Nephron progenitor cell (in vitro differentiated cells): ENCODE data around the gene APOBEC3F.
"Not testable (repeated sequence)": the region's sequence is repeated elsewhere in the genome, so short reads cannot be mapped to it uniquely, and the experiment has no call there.

Experiments
- DNase-seq: peaks from one replicate; pipeline ENCODE4 v3.0.0; 2021
- H3K27ac Mint-ChIP-seq: 2 replicates; pipeline ENCODE4 v1.8.0; 2021; ENCODE audit warnings: mild to moderate bottlenecking, moderate library complexity, mixed read lengths
- H3K27me3 Mint-ChIP-seq: 2 replicates; pipeline ENCODE4 v1.8.0; 2021; ENCODE audit warnings: mild to moderate bottlenecking, low read depth, mixed read lengths; ENCODE audit not compliant: poor library complexity
- H3K36me3 Mint-ChIP-seq: 2 replicates; pipeline ENCODE4 v1.8.0; 2021; ENCODE audit warnings: low read depth, mixed read lengths
- H3K4me1 Mint-ChIP-seq: 2 replicates; pipeline ENCODE4 v1.8.0; 2021; ENCODE audit warnings: mixed read lengths
- H3K4me3 Mint-ChIP-seq: 2 replicates; pipeline ENCODE4 v1.8.0; 2021; ENCODE audit warnings: mild to moderate bottlenecking, moderate library complexity, mixed read lengths
- H3K9me3 Mint-ChIP-seq: 2 replicates; pipeline ENCODE4 v1.8.0; 2021; ENCODE audit warnings: mild to moderate bottlenecking, moderate library complexity, mixed read lengths
- TF ChIP-seq, protein P1 (sequence below): fragments of 200-600 bp; sonication (generic); IDR thresholded peaks from 2 replicates; pipeline ENCODE4 v1.5.0; 2021; ENCODE audit warnings: antibody characterized with exemption

The APOBEC3F gene

DNA sequence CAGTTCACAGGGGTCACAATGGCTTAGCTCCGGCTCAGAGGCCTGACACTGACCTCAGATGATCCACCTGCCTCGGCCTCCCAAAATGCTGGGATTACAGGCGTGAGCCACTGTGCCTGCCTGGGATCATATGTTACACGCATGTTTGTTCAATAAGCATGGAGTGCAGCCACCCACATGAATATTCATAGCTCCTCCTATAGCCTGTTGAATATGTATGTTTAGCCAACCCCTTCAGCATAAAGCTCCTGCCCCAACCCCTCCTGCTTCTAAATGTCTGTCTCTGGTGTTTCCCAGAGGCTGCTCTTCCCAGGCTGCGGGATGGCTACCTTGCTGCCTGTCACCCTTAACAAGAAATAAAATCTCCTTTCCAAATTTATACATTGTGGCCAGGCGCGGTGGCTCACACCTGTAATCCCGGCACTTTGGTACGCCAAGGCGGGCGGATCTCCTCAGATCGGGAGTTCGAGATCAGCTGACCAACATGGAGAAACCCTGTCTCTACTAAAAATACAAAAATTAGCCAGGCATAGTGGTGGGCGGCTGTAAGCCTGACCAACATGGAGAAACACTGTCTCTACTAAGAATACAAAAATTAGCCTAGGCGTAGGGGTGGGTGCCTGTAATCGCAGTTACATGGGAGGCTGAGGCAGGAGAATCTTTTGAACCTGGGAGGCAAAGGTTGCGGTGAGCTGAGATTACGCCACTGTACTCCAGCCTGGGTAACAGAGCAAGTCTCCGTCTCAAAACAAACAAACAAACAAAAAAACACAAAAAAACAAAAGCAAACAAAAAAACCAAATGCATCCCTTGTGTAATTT is 1.1 kb upstream of the APOBEC3F start:
- peaks cover 6% of the 10 kb centered on the region for H3K36me3 Mint-ChIP-seq
- peak overlapping the region; percentile 80 for H3K4me3 Mint-ChIP-seq
- TF ChIP-seq, protein P1, sequence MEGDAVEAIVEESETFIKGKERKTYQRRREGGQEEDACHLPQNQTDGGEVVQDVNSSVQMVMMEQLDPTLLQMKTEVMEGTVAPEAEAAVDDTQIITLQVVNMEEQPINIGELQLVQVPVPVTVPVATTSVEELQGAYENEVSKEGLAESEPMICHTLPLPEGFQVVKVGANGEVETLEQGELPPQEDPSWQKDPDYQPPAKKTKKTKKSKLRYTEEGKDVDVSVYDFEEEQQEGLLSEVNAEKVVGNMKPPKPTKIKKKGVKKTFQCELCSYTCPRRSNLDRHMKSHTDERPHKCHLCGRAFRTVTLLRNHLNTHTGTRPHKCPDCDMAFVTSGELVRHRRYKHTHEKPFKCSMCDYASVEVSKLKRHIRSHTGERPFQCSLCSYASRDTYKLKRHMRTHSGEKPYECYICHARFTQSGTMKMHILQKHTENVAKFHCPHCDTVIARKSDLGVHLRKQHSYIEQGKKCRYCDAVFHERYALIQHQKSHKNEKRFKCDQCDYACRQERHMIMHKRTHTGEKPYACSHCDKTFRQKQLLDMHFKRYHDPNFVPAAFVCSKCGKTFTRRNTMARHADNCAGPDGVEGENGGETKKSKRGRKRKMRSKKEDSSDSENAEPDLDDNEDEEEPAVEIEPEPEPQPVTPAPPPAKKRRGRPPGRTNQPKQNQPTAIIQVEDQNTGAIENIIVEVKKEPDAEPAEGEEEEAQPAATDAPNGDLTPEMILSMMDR = no peak
- no peaks in the 10 kb centered on the region for H3K9me3 Mint-ChIP-seq
- H3K27me3 Mint-ChIP-seq = peaks cover 6% of the 10 kb centered on the region
- H3K27ac Mint-ChIP-seq = peak overlapping the region; percentile 86
- peaks cover 67% of the 10 kb centered on the region for H3K4me1 Mint-ChIP-seq
- no peak for DNase-seq

DNA sequence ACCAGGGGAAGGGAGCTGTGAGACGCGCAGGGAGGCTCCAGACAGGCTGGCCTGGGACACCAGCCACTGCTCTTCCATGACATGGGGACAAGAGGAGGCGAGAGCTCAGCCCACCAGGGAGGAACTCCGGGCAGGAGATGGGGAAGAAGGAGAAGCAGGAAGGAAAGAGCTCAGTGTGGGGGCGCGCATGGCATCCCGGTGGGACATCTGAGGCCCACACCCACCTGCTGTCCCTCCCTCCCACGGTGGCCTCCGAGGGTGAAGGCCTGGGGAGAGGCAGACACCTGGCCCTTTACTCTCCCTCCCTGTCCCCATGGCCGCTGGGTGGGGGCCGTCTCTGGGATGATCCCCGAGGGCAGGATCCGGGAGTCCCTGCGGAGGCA is 518 bp upstream of the APOBEC3F start:
- Mint-ChIP-seq H3K27ac (peak overlapping the region; percentile 51), H3K4me1 (peaks cover 73% of the 10 kb centered on the region), H3K36me3 (peaks cover 11% of the 10 kb centered on the region), H3K4me3 (peak overlapping the region; percentile 80)
- not testable (repeated sequence) for DNase-seq, H3K27me3 Mint-ChIP-seq, H3K9me3 Mint-ChIP-seq

DNA sequence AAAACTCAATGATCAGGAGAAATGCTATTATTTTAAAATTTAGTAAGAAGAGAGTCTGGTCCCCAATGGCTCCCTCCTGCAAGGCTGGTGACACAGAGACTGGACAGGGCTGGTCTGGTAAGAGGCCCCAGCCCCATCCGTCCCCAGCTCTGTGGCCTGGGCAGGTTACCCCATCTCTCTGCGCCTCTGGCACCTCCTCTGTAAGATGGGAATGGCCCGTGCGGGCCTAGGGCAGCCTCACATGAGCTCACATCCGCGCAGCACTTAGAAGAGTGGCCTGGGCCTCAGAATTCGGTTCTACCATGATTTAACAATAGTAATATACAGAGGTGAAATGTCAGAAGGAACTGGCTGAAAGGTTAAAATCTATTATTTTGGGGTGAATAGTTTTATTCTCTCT is 1.2 kb downstream of the APOBEC3F start:
- Mint-ChIP-seq H3K27ac (peak overlapping the region; percentile 93), H3K9me3 (no peaks in the 10 kb centered on the region)

DNA sequence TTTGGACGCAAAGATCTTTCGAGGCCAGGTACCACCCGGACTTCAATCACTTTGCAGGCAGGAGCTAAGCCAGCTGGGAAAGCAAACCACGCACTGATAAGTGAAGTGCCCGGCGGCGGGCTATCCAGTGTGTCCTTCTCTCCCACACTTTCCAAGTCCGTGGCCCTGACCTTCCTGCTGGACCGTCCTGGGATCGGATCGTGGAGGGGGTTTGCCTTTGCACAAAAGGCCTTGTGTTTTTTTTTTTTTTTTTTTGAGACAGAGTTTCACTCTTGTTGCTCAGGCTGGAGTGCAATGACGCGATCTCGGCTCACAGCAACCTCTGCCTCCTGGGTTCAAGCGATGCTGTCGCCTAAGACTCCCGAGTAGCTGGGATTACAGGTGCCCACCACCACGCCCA is 2.4 kb downstream of the APOBEC3F start:
- Mint-ChIP-seq H3K4me3 (peak overlapping the region; percentile 86), H3K36me3 (peaks cover 11% of the 10 kb centered on the region), H3K27me3 (peaks cover 10% of the 10 kb centered on the region), H3K4me1 (peaks cover 84% of the 10 kb centered on the region)
- H3K27ac Mint-ChIP-seq, H3K9me3 Mint-ChIP-seq, DNase-seq: not testable (repeated sequence)

More for the DNA sequence above, 1.2 kb downstream of the APOBEC3F start:
- DNase-seq = no peak
- Mint-ChIP-seq H3K27me3 (peaks cover 6% of the 10 kb centered on the region), H3K4me3 (peak overlapping the region; percentile 86), H3K36me3 (peaks cover 11% of the 10 kb centered on the region), H3K4me1 (peaks cover 84% of the 10 kb centered on the region)
- TF ChIP-seq, protein P1 = no peak

DNA sequence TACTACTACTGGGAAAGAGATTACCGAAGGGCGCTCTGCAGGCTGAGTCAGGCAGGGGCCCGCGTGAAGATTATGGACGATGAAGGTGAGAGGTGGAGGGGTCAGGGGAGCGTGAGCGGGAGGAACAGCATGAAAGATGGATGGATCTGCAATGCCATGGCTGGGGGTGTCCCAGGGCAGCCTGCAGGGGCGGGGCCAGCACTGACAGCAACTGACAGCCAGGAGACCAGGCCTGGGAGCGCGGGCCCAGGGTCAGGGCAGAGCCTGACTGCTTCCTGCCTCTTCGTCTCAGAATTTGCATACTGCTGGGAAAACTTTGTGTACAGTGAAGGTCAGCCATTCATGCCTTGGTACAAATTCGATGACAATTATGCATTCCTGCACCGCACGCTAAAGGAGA is 4.5 kb downstream of the APOBEC3F start:
- H3K27ac Mint-ChIP-seq = peak overlapping the region; percentile 64
- H3K9me3 Mint-ChIP-seq, DNase-seq: not testable (repeated sequence)
- peaks cover 10% of the 10 kb centered on the region for H3K27me3 Mint-ChIP-seq
- peaks cover 77% of the 10 kb centered on the region for H3K4me1 Mint-ChIP-seq
- peak overlapping the region; percentile 45 for H3K4me3 Mint-ChIP-seq
- H3K36me3 Mint-ChIP-seq = peaks cover 11% of the 10 kb centered on the region

DNA sequence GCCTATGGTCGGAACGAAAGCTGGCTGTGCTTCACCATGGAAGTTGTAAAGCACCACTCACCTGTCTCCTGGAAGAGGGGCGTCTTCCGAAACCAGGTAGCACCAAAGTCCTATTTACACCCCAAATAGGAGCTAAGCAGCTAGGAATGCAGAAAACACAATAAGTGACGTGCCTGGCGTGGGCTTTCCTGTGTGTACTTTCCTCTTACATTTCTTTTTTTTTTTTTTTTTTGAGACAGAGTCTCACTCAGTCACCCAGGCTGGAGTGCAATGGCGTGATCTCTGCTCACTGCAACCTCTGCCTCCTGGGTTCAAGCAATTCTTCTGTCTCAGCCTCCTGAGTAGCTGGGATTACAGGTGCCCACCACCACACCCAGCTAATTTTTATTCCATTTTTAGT is 8.8 kb downstream of the APOBEC3F start:
- H3K36me3 Mint-ChIP-seq = peaks cover 18% of the 10 kb centered on the region
- H3K4me3 Mint-ChIP-seq, H3K27ac Mint-ChIP-seq, H3K27me3 Mint-ChIP-seq, H3K9me3 Mint-ChIP-seq, DNase-seq: not testable (repeated sequence)
- peaks cover 76% of the 10 kb centered on the region for H3K4me1 Mint-ChIP-seq

DNA sequence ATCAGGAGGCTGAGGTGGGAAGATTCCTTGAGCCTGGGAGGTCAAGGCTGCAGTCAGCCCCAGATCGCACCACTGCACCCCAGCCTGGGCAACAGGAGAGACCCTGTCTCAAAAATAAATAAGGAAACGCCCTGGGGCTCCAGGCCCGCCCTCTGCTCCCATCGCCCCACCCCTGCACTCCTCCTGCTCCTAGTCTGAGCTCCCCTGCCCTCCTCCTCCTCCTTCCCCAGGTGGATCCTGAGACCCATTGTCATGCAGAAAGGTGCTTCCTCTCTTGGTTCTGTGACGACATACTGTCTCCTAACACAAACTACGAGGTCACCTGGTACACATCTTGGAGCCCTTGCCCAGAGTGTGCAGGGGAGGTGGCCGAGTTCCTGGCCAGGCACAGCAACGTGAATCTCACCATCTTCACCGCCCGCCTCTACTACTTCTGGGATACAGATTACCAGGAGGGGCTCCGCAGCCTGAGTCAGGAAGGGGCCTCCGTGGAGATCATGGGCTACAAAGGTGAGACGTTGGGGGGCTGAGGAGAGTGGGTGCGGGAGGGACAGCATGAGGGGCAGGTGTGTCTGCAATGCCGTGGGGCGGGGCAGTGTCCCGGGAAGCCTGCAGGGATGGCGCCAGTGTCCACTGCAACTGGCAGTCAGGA is 11.3 kb downstream of the APOBEC3F start:
- peaks cover 51% of the 10 kb centered on the region for H3K4me1 Mint-ChIP-seq
- H3K27me3 Mint-ChIP-seq, H3K27ac Mint-ChIP-seq, DNase-seq, H3K4me3 Mint-ChIP-seq: not testable (repeated sequence)
- H3K36me3 Mint-ChIP-seq = peaks cover 18% of the 10 kb centered on the region
- peaks cover 13% of the 10 kb centered on the region for H3K9me3 Mint-ChIP-seq

DNA sequence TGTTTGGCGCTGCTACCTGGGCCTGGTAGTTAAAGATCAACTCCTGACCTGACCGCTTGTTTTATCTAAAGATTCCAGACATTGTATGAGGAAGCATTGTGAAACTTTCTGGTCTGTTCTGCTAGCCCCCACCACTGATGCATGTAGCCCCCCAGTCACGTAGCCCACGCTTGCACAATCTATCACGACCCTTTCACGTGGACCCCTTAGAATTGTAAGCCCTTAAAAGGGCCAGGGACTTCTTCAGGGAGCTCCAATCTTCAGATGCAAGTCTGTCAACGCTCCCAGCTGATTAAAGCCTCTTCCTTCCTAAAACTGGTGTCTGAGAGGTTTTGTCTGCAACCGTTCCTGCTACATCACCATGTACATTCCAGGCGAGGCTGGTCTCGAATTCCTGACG is 15.0 kb downstream of the APOBEC3F start:
- peaks cover 13% of the 10 kb centered on the region for H3K9me3 Mint-ChIP-seq
- no peak overlapping the region for H3K4me3 Mint-ChIP-seq

DNA sequence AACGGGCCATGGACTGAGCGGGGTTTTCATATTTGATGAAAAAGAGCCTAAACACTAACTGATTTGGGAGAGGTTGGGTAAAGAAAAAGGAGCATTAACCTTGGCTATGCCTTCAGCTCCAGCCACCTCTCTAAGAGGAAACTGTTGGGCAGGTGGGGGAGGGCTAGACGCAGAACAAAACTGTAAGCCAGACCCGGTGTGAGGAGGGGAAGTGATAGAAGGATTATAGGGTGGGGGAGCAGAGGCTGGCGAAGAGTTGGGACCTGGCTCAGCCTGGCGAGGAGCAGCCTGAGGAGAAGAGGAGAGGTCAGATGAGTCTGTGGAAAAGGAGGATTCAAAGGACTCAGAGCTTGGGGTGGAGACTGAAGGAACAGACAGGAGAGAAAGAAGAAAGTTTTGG is 20.6 kb downstream of the APOBEC3F start:
- not testable (repeated sequence) for H3K4me1 Mint-ChIP-seq, H3K4me3 Mint-ChIP-seq, DNase-seq, H3K36me3 Mint-ChIP-seq, H3K27me3 Mint-ChIP-seq, H3K27ac Mint-ChIP-seq, H3K9me3 Mint-ChIP-seq

More for the DNA sequence above, 15.0 kb downstream of the APOBEC3F start:
- Mint-ChIP-seq H3K4me1 (peaks cover 28% of the 10 kb centered on the region), H3K27me3 (no peaks in the 10 kb centered on the region), H3K36me3 (peaks cover 18% of the 10 kb centered on the region), H3K27ac (no peak overlapping the region)
- TF ChIP-seq, protein P1 = no peak
- no peak for DNase-seq

DNA sequence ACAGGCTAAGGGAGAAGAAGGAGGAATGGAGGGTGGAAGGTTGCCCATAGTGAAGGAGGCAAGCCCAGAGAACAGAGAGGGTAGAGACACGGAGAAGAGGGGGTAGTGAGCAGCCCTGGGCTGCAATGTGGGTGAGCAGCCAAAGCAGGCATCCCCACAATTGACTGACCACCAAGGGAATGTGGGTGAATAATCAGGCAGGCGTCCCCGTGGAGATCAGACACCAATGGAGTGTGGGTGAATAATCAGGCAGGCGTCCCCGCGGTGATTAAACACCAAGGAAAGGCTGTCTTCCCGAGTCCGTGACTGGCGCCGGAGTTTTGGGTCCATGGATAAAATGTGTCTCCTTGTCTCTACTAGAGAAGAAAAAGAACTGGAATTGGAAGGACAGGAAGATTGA is 21.3 kb downstream of the APOBEC3F start:
- not testable (repeated sequence) for H3K36me3 Mint-ChIP-seq, H3K27ac Mint-ChIP-seq, H3K4me3 Mint-ChIP-seq, DNase-seq, H3K27me3 Mint-ChIP-seq, H3K4me1 Mint-ChIP-seq, H3K9me3 Mint-ChIP-seq

DNA sequence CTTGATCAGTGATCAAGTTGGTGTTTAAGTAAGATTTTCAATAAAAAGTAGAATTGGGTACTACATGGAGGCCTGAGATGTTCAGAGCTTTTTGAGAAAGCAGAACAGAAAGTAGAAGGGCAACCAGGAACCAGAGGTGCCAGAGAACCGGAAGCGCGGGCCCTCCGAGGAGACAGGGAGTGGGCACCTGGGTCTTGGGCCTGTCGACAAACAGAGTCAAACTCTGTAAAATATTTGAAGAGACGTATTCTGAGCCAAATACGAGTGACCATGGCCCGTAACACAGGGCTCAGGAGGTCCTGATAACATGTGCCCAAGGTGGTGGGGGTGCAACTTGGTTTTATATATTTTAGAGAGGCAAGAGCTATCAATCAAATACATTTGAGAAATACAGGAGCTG is 23.2 kb downstream of the APOBEC3F start:
- not testable (repeated sequence) for H3K27me3 Mint-ChIP-seq, DNase-seq

More for the DNA sequence above, 23.2 kb downstream of the APOBEC3F start:
- not testable (repeated sequence) for H3K4me3 Mint-ChIP-seq, H3K36me3 Mint-ChIP-seq, H3K4me1 Mint-ChIP-seq, H3K9me3 Mint-ChIP-seq, H3K27ac Mint-ChIP-seq
